SK-N-MC (cell line): ENCODE results near the gene LIN7A.

Source experiments
- EZH2 ChIP-seq: fragments of 200-600 bp; sonication (generic); IDR thresholded peaks from one replicate; pipeline ENCODE4 v1.6.1; 2017; ENCODE audit warnings: antibody characterized with exemption
- FOXP2 ChIP-seq: optimal IDR thresholded peaks from 2 replicates; pipeline ENCODE3; 2011; ENCODE audit warnings: mild to moderate bottlenecking, moderate library complexity; ENCODE audit not compliant: insufficient read depth; ENCODE audit errors: extremely low read length, control extremely low read depth
- POLR2AphosphoS5 ChIP-seq: IDR thresholded peaks from 2 replicates; pipeline ENCODE4 v1.6.1; 2012; ENCODE audit warnings: mild to moderate bottlenecking, low read depth, low read length, borderline replicate concordance

DNA sequence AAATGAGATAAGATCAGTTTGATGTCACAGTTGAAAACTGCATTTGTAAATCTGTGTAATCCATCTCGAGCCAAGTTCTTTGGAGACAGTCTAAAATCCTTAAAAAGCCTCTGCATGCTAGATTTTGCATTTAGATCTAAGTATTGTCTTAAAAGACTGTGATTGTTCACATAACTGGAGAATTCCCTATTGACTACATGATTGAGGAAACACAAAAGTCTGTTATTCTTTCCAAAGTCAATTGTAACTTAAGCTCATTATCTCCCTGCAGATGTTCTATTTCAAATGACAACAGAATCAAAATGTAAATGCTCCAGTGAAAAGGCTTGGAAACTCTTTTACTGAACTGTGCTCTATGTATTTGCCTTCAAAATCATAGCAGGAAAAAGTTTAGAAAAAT is 143.2 kb downstream of the LIN7A start:
- no peak for TF ChIP-seq EZH2
- no peak for TF ChIP-seq POLR2AphosphoS5
- TF ChIP-seq FOXP2 = no peak
